Upper lobe of right lung (tissue), 1 donor: ENCODE results near the gene MDP1. TPM values are rescaled to one million over a fixed set of nuclear protein-coding genes. Genes with fewer than 3 reads are reported as not detected.

Source experiments
- ATAC-seq: fragments of 200-7000 bp; cut with Tn5 transposase; one replicate; pipeline ENCODE4 v1.9.1; 2020; ENCODE audit warnings: mild to moderate bottlenecking, moderate library complexity
- DNase-seq: peaks from one replicate; pipeline ENCODE4 v3.0.0-alpha.2; 2020
- H3K27ac ChIP-seq: fragments of 200-600 bp; one replicate; pipeline ENCODE4 v1.8.0; 2022
- H3K27me3 ChIP-seq: fragments of 200-600 bp; one replicate; pipeline ENCODE4 v1.8.0; 2022; ENCODE audit warnings: mild to moderate bottlenecking
- H3K36me3 ChIP-seq: fragments of 200-600 bp; one replicate; pipeline ENCODE4 v1.8.0; 2022
- H3K4me1 ChIP-seq: fragments of 200-600 bp; one replicate; pipeline ENCODE4 v1.8.0; 2022
- H3K4me3 ChIP-seq: fragments of 200-600 bp; one replicate; pipeline ENCODE4 v1.8.0; 2022; ENCODE audit warnings: mild to moderate bottlenecking
- H3K9me3 ChIP-seq: fragments of 200-600 bp; one replicate; pipeline ENCODE4 v1.8.0; 2022
- intact Hi-C: fragments of 100-400 bp; cut with DNase I; formaldehyde crosslinking; loops from one replicate; pipeline ENCODE4 v1.11.0; 2022
- total RNA-seq: library from RNA; stranded (reverse); fragmentation: NEBNext Ultra II Directional; extraction: Animal tissue kit (Norgen Biotek cat#: 25700); gene quantifications from one replicate; pipeline ENCODE4 v1.2.1, GENCODE V29; 2021
- TF ChIP-seq, protein P1 (sequence below): fragments of 200-600 bp; IDR thresholded peaks from one replicate; pipeline ENCODE4 v1.8.0; 2022; ENCODE audit warnings: antibody characterized with exemption
- donor health status: DM: no; HTN: yes; CAD: no; lungs with severe emphysema.

Gene MDP1
- total RNA-seq, 1 donor from 2014 or later, result 17.8 TPM

DNA sequence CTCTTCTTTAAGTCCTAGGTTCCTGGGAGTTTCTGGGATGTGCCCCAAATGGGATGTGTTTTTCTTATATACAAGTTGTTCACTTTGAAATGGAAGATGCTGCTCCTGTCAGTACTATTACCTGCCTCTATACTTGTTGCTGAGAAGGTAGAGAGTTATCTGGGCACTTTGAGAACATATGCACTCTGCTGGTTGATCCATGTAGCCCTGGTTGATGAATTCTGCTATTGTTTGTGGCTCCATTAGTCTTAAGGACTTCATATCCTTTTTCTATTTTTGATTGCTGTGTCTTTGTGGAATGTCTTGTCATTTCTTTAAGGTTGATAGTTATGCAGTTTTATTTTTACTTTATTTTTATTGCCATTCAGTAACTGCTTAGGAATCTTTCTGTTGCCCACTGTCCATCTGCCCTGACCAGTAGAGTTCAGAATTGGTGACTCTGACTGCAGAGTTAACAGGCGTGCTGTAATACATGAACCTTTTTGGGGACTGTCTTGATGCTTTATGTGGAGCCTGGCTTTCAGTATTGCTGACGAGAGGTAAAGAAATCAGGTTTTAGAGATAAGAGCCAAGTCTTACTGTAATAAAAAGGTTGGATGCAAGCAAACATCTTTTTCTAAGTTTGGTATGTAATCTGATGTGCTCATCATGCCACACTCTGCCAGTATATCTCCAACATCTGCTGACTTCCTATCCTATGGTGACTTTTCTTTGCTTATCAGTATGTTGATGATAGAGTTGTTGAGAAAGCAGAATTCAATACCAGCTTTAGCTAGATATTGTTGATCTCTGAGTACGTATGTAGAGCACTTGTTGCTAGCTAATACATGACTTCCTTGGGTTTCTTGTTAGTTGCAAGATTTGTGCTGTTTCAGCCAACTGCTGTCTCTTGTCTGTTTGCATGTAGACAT, 18.5 kb upstream of the MDP1 start:
- no peak for ATAC-seq
- peak overlapping the region; percentile 6 for H3K27ac ChIP-seq
- TF ChIP-seq, protein P1, sequence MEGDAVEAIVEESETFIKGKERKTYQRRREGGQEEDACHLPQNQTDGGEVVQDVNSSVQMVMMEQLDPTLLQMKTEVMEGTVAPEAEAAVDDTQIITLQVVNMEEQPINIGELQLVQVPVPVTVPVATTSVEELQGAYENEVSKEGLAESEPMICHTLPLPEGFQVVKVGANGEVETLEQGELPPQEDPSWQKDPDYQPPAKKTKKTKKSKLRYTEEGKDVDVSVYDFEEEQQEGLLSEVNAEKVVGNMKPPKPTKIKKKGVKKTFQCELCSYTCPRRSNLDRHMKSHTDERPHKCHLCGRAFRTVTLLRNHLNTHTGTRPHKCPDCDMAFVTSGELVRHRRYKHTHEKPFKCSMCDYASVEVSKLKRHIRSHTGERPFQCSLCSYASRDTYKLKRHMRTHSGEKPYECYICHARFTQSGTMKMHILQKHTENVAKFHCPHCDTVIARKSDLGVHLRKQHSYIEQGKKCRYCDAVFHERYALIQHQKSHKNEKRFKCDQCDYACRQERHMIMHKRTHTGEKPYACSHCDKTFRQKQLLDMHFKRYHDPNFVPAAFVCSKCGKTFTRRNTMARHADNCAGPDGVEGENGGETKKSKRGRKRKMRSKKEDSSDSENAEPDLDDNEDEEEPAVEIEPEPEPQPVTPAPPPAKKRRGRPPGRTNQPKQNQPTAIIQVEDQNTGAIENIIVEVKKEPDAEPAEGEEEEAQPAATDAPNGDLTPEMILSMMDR, result no peak
- H3K36me3 ChIP-seq, result peaks cover 43% of the 10 kb centered on the region
- H3K4me1 ChIP-seq, result peaks cover 34% of the 10 kb centered on the region
- intact Hi-C loops, result no loop called here
- no peak for DNase-seq
- H3K27me3 ChIP-seq, result no peaks in the 10 kb centered on the region
- no peaks in the 10 kb centered on the region for H3K9me3 ChIP-seq
- no peak overlapping the region for H3K4me3 ChIP-seq

DNA sequence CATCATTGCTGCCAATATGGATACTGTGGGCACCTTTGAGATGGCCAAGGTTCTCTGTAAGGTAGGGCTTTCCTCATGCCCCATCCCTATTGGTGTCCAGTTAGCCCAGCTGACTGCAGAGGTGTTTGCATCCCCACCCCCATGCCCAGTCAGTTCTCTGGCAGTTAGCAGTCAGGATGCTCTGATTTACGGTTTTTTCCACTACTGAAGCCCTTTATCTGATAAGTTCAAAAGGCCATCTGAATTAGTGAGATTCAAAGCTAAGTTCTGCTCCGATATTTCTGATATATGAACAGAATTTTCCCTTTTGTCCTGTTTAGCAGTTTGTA, 17.6 kb upstream of the MDP1 start:
- ATAC-seq (no peak), DNase-seq (no peak)
- TF ChIP-seq, protein P1, result no peak
- no peaks in the 10 kb centered on the region for H3K27me3 ChIP-seq
- H3K27ac ChIP-seq, result peak overlapping the region; percentile 91
- H3K4me1 ChIP-seq, result peaks cover 25% of the 10 kb centered on the region
- H3K9me3 ChIP-seq, result no peaks in the 10 kb centered on the region
- H3K36me3 ChIP-seq, result peaks cover 34% of the 10 kb centered on the region
- intact Hi-C loops, result no loop called here
- H3K4me3 ChIP-seq, result peak overlapping the region; percentile 80

DNA sequence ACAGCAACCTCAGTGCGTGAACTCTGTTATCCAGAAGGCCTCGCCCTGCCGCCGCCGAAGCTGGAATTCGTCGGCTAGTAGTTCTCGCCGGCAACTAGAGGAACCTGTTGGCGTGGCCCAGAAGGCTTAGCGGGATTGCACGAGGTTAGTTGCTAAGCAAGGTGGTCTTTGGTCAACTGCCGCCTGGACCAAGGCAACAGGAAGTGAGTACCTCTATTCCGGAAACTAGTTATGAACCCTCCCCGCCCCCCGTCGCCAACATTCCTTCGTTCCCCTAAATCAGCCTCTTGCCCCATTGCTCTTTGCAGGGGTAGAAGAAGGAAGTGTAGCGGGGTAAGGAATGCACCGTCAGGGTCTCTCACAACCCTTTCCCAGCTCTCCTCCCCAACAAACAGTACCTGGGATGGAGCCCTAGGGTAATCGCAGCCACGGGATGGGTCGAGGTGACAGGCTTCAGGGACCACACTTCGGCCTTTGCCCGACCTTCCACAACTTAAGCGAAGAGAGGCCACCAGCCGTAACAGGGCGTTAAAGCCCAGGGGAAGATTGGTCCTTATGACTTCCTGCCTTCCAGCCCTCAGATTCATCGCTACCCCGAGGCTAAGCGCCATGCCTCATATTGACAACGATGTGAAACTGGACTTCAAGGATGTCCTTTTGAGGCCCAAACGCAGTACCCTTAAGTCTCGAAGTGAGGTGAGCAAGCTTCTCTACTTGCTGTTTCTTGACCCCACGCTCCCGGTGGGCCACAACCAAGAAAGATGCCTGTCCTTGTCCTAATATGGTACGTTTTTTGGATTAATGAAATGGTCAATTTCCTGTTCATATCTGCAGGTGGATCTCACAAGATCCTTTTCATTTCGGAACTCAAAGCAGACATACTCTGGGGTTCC, 17.0 kb upstream of the MDP1 start, which contains the start of gene GMPR2:
GMPR2 (plus strand) TSS at position 285 of the 893 bp plus-strand sequence; CDS start at position 610, 325 bp downstream.
- DNase-seq, result no peak
- intact Hi-C loops, result no loop called here

DNA sequence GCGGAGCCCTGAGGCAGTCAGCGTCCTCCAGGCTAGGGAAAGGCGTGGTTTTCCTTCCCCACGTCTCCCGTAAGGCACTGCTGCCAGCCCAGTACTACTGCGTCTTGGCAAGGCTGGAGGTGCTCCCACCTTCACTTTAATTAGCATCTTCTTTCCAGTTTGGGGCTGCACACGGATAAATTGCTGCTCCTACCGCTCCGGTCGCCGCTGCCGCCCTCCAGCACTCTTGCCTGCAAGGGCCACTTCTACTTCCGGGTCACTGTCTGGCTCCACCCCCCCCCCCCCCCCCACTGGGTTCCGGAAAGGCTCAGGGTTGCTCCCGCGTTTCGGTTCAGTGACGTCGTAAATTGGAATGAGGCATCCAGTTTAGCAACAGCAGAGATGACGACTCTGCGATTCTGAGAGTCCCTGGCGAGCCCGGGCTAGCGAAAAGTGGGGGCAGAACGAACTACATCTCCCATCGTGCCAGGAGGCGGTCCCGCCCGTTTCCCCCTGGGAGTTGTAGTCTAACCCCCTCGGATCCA, 16.3 kb upstream of the MDP1 start, which contains the start of gene NEDD8:
NEDD8 (minus strand) TSS at position 247 of the 524 bp plus-strand sequence; CDS start at position 147, 100 bp downstream.
- no peaks in the 10 kb centered on the region for H3K9me3 ChIP-seq
- ATAC-seq (peak; percentile 93), DNase-seq (peak; percentile 94)
- H3K4me3 ChIP-seq, result peak within 1 kb of the TSS; percentile 80
- peak within 1 kb of the TSS; percentile 91 for H3K27ac ChIP-seq
- TF ChIP-seq, protein P1, result no peak
- peaks cover 34% of the 10 kb centered on the region for H3K36me3 ChIP-seq
- no peaks in the 10 kb centered on the region for H3K27me3 ChIP-seq
- peaks cover 25% of the 10 kb centered on the region for H3K4me1 ChIP-seq
- intact Hi-C loops, result no loop called here

More for the DNA sequence above, 17.0 kb upstream of the MDP1 start, which contains the start of gene GMPR2:
- TF ChIP-seq, protein P1, result no peak
- peak; percentile 82 for ATAC-seq
- Histone ChIP-seq H3K27me3 (no peaks in the 10 kb centered on the region), H3K27ac (peak within 1 kb of the TSS; percentile 91), H3K4me1 (peaks cover 25% of the 10 kb centered on the region), H3K9me3 (no peaks in the 10 kb centered on the region), H3K4me3 (peak within 1 kb of the TSS; percentile 80), H3K36me3 (peaks cover 34% of the 10 kb centered on the region)
